SK-N-SH treated with all-trans-retinoic acid at 6 μM for 48 hours (cell line): Measurements from ENCODE around the gene L2HGDH.

Source experiments
- ATAC-seq: fragments of 200-7000 bp; cut with Tn5 transposase; 3 replicates; pipeline ENCODE4 v1.9.1; 2020; ENCODE audit warnings: mild to moderate bottlenecking, moderate library complexity
- ARNTL ChIP-seq: fragments of 450-650 bp; formaldehyde crosslinking; IDR thresholded peaks from 2 replicates; pipeline ENCODE4 v1.5.0; 2020; ENCODE audit warnings: low read depth, mild to moderate bottlenecking, moderate library complexity, borderline replicate concordance
- BACH2 ChIP-seq: fragments of 250-450 bp; sonication (Bioruptor Pico); IDR thresholded peaks from 2 replicates; pipeline ENCODE4 v1.9.0; 2021; ENCODE audit warnings: mild to moderate bottlenecking, borderline replicate concordance
- CSDC2 ChIP-seq: fragments of 250-450 bp; sonication (Bioruptor Pico); IDR thresholded peaks from 2 replicates; pipeline ENCODE4 v1.5.0; 2020; ENCODE audit warnings: mild to moderate bottlenecking, moderate library complexity
- ESRRG ChIP-seq: fragments of 250-450 bp; sonication (Bioruptor Pico); IDR thresholded peaks from 2 replicates; pipeline ENCODE4 v1.6.1; 2021; ENCODE audit warnings: mild to moderate bottlenecking
- GLIS3 ChIP-seq: fragments of 250-450 bp; sonication (Bioruptor Pico); IDR thresholded peaks from 2 replicates; pipeline ENCODE4 v1.5.0; 2020; ENCODE audit warnings: mild to moderate bottlenecking, moderate library complexity
- ISL1 ChIP-seq: fragments of 250-450 bp; sonication (Bioruptor Pico); IDR thresholded peaks from 2 replicates; pipeline ENCODE4 v2.1.2; 2022; ENCODE audit warnings: mild to moderate bottlenecking, moderate library complexity
- OSR1 ChIP-seq: fragments of 250-450 bp; sonication (Bioruptor Pico); IDR thresholded peaks from 2 replicates; pipeline ENCODE4 v1.8.0; 2022; ENCODE audit warnings: moderate library complexity, mild to moderate bottlenecking, inconsistent platforms
- PPARA ChIP-seq: fragments of 250-450 bp; sonication (Bioruptor Pico); IDR thresholded peaks from 2 replicates; pipeline ENCODE4 v1.5.0; 2020; ENCODE audit warnings: mild to moderate bottlenecking, borderline replicate concordance
- RARB ChIP-seq: fragments of 250-450 bp; sonication (Bioruptor Pico); IDR thresholded peaks from 2 replicates; pipeline ENCODE4 v1.8.0; 2021; ENCODE audit warnings: mild to moderate bottlenecking, moderate library complexity
- SNAI2 ChIP-seq: fragments of 250-450 bp; sonication (Bioruptor Pico); IDR thresholded peaks from 2 replicates; pipeline ENCODE4 v1.5.0; 2020; ENCODE audit warnings: mild to moderate bottlenecking, moderate library complexity
- TCF4 ChIP-seq: fragments of 250-450 bp; sonication (Bioruptor Pico); IDR thresholded peaks from 2 replicates; pipeline ENCODE4 v1.8.0; 2021; ENCODE audit warnings: mild to moderate bottlenecking, moderate library complexity, borderline replicate concordance
- TOX ChIP-seq: fragments of 250-450 bp; sonication (Bioruptor Pico); IDR thresholded peaks from 2 replicates; pipeline ENCODE4 v1.8.0; 2021; ENCODE audit warnings: mild to moderate bottlenecking, moderate library complexity, borderline replicate concordance
- ZC3H10 ChIP-seq: fragments of 250-450 bp; sonication (Bioruptor Pico); IDR thresholded peaks from 2 replicates; pipeline ENCODE4 v1.5.1; 2021; ENCODE audit warnings: mild to moderate bottlenecking, moderate library complexity
- ZFP3 ChIP-seq: fragments of 250-450 bp; sonication (Bioruptor Pico); IDR thresholded peaks from 2 replicates; pipeline ENCODE4 v1.5.0; 2020; ENCODE audit warnings: mild to moderate bottlenecking, moderate library complexity
- ZFP30 ChIP-seq: fragments of 450-650 bp; formaldehyde crosslinking; IDR thresholded peaks from 2 replicates; pipeline ENCODE4 v1.5.0; 2022; ENCODE audit warnings: mild to moderate bottlenecking, moderate library complexity
- ZNF565 ChIP-seq: fragments of 450-650 bp; formaldehyde crosslinking; conservative IDR thresholded peaks from 2 replicates; pipeline ENCODE4 v1.5.0; 2020; ENCODE audit warnings: low read depth, mild to moderate bottlenecking, moderate library complexity
- ZNF70 ChIP-seq: fragments of 450-650 bp; formaldehyde crosslinking; IDR thresholded peaks from 2 replicates; pipeline ENCODE4 v1.5.0; 2020; ENCODE audit warnings: mild to moderate bottlenecking, moderate library complexity
- ZNF8 ChIP-seq: fragments of 450-650 bp; formaldehyde crosslinking; IDR thresholded peaks from 2 replicates; pipeline ENCODE4 v1.5.0; 2020; ENCODE audit warnings: mild to moderate bottlenecking, moderate library complexity
- TF ChIP-seq, protein P1 (sequence below): fragments of 250-450 bp; sonication (Bioruptor Pico); IDR thresholded peaks from 2 replicates; pipeline ENCODE4 v1.5.1; 2020; ENCODE audit warnings: low read depth, mild to moderate bottlenecking, moderate library complexity
- TF ChIP-seq, protein P2 (sequence below): fragments of 250-450 bp; sonication (Bioruptor Pico); IDR thresholded peaks from 2 replicates; pipeline ENCODE4 v1.8.0; 2020; ENCODE audit warnings: mild to moderate bottlenecking, moderate library complexity, borderline replicate concordance
- TF ChIP-seq, protein P3 (sequence below): fragments of 250-450 bp; sonication (Bioruptor Pico); IDR thresholded peaks from 2 replicates; pipeline ENCODE4 v1.8.0; 2021; ENCODE audit warnings: low read depth, mild to moderate bottlenecking, moderate library complexity, borderline replicate concordance
- TF ChIP-seq, protein P4 (sequence below): fragments of 250-450 bp; sonication (Bioruptor Pico); IDR thresholded peaks from 2 replicates; pipeline ENCODE4 v1.5.1; 2021; ENCODE audit warnings: mild to moderate bottlenecking, moderate library complexity

The L2HGDH gene

DNA sequence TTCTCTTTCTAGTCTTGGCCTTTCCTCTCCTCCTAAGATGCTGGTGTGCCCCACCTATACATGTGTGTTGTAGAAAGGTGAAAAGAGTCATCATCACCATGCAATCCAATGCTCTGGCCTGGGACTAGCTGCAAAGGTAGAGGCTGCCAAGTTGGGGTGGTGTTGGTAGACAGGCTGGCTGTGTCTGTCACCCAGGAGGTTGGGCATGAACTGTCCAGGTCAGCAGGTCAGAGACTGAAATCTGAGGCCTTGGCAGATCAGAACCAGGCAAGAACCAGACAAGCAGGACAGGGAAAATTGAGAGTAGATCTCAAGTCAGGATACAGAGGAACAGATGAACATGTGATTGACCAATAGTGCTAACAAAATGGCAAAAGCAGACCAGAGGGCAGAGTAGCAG, 26.2 kb downstream of the L2HGDH start:
- ATAC-seq: no peak
- TF ChIP-seq ZC3H10 (no peak), SNAI2 (CRISPR knock-in tag) (no peak), CSDC2 (no peak), BACH2 (CRISPR knock-in tag) (no peak), PPARA (no peak), ESRRG (CRISPR knock-in tag) (no peak), ZFP3 (CRISPR knock-in tag) (no peak), GLIS3 (CRISPR knock-in tag) (no peak), TCF4 (CRISPR knock-in tag) (no peak), ZNF70 (CRISPR knock-in tag) (no peak), ISL1 (CRISPR knock-in tag) (no peak), ZNF8 (CRISPR knock-in tag) (no peak), TOX (CRISPR knock-in tag) (no peak)
- TF ChIP-seq, protein P1, sequence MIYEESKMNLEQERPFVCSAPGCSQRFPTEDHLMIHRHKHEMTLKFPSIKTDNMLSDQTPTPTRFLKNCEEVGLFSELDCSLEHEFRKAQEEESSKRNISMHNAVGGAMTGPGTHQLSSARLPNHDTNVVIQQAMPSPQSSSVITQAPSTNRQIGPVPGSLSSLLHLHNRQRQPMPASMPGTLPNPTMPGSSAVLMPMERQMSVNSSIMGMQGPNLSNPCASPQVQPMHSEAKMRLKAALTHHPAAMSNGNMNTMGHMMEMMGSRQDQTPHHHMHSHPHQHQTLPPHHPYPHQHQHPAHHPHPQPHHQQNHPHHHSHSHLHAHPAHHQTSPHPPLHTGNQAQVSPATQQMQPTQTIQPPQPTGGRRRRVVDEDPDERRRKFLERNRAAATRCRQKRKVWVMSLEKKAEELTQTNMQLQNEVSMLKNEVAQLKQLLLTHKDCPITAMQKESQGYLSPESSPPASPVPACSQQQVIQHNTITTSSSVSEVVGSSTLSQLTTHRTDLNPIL (CRISPR knock-in tag): no peak
- TF ChIP-seq, protein P2, sequence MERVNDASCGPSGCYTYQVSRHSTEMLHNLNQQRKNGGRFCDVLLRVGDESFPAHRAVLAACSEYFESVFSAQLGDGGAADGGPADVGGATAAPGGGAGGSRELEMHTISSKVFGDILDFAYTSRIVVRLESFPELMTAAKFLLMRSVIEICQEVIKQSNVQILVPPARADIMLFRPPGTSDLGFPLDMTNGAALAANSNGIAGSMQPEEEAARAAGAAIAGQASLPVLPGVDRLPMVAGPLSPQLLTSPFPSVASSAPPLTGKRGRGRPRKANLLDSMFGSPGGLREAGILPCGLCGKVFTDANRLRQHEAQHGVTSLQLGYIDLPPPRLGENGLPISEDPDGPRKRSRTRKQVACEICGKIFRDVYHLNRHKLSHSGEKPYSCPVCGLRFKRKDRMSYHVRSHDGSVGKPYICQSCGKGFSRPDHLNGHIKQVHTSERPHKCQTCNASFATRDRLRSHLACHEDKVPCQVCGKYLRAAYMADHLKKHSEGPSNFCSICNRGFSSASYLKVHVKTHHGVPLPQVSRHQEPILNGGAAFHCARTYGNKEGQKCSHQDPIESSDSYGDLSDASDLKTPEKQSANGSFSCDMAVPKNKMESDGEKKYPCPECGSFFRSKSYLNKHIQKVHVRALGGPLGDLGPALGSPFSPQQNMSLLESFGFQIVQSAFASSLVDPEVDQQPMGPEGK (CRISPR knock-in tag): no peak
- TF ChIP-seq, protein P3, sequence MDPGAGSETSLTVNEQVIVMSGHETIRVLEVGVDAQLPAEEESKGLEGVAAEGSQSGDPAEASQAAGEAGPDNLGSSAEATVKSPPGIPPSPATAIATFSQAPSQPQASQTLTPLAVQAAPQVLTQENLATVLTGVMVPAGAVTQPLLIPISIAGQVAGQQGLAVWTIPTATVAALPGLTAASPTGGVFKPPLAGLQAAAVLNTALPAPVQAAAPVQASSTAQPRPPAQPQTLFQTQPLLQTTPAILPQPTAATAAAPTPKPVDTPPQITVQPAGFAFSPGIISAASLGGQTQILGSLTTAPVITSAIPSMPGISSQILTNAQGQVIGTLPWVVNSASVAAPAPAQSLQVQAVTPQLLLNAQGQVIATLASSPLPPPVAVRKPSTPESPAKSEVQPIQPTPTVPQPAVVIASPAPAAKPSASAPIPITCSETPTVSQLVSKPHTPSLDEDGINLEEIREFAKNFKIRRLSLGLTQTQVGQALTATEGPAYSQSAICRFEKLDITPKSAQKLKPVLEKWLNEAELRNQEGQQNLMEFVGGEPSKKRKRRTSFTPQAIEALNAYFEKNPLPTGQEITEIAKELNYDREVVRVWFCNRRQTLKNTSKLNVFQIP (CRISPR knock-in tag): no peak

DNA sequence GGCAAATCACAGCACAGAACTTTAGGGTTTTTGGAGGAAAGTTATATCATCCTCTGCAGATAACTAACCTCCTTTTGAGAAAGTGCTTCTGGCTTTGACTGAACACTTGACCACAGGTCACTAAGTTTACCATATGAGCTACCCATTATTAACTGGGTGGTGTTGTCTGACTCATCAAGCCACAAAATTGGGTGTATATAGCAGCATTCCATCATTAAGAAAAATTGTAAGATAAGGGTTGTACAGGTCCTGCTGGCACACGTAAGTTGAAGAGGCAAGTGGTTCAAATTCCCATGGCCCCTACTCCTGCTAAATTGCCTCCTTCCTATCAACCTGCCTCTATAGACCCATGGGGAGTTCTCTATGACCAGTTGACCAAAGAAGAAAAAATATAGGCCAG, 39.5 kb downstream of the L2HGDH start:
- no peak for TF ChIP-seq OSR1 (CRISPR knock-in tag)
- TF ChIP-seq, protein P3 (CRISPR knock-in tag): no peak
- TF ChIP-seq ZNF8 (CRISPR knock-in tag): no peak
- TF ChIP-seq CSDC2: no peak
- TF ChIP-seq ZNF565 (CRISPR knock-in tag): no peak
- TF ChIP-seq TCF4 (CRISPR knock-in tag): no peak
- no peak for TF ChIP-seq SNAI2 (CRISPR knock-in tag)
- TF ChIP-seq, protein P4, sequence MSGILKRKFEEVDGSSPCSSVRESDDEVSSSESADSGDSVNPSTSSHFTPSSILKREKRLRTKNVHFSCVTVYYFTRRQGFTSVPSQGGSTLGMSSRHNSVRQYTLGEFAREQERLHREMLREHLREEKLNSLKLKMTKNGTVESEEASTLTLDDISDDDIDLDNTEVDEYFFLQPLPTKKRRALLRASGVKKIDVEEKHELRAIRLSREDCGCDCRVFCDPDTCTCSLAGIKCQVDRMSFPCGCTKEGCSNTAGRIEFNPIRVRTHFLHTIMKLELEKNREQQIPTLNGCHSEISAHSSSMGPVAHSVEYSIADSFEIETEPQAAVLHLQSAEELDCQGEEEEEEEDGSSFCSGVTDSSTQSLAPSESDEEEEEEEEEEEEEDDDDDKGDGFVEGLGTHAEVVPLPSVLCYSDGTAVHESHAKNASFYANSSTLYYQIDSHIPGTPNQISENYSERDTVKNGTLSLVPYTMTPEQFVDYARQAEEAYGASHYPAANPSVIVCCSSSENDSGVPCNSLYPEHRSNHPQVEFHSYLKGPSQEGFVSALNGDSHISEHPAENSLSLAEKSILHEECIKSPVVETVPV: no peak
- no peak for TF ChIP-seq ZFP3 (CRISPR knock-in tag)
- TF ChIP-seq GLIS3 (CRISPR knock-in tag): no peak
- no peak for TF ChIP-seq ESRRG (CRISPR knock-in tag)
- TF ChIP-seq, protein P2 (CRISPR knock-in tag): no peak
- TF ChIP-seq ARNTL: no peak
- TF ChIP-seq ZC3H10: no peak
- no peak for TF ChIP-seq ZFP30 (CRISPR knock-in tag)
- no peak for TF ChIP-seq ISL1 (CRISPR knock-in tag)
- TF ChIP-seq RARB: no peak
- no peak for TF ChIP-seq ZNF70 (CRISPR knock-in tag)
- no peak for ATAC-seq
